Erythroblast (primary cell): Measurements from ENCODE around the gene CEP76.

Experiments used
- DNase-seq, 2 experiments: peaks; one replicate each; lab custom pipeline; 2025; lab: John Stamatoyannopoulos, UW
- GATA1 ChIP-seq: IDR thresholded peaks from 2 replicates; pipeline ENCODE4 v1.6.1; 2011; ENCODE audit warnings: low read depth, mild to moderate bottlenecking, control low read depth, low read length, moderate library complexity
- POLR2A ChIP-seq: IDR thresholded peaks from 2 replicates; pipeline ENCODE4 v1.6.1; 2011; ENCODE audit warnings: mild to moderate bottlenecking, low read length

The CEP76 gene

DNA sequence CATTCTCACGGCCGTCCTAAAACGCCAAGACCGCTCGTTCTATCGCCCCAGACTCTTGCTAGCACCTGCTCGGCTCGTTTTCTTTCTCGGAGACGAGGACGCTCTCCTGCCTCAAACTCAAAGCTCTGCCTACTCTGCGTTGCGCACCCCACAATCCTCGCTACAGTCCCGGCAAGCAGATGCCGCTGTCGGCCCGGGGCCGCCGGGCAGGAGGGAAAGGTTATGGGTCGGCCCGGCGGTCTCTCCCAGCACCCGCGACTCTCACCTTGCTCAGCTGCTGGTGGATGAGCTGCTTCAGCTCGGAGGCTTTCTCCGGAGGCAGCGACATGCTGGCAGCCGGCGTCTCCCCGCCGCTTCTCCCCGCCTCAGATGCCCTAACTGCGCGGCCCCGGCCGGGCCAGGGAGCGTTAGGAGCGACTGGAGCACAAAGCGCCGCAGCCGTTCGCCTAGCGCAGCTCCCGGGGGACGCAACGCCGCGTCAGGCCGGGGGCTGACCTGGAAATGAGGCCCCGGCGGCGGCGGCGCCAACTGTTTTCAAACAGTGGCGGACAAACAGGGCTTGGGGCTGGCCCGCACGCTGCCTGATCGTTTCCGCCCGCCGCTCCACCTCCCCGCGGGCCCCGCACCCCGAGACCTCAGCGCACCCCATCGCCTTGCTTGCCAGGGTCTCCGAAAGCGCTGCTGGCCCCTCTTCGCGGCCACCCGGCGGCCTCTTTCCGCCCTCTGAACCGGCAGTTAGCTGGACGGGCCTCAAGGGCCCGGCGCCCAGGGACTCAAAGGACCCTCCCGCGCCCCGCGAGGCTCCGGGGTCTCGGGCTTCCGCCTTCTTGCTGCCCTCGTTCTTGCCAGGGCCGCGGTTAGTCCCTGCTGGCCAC lies at the start of gene CEP76, which contains the start of gene PSMG2:
Gene CEP76 (minus strand): TSS at position 503 of the 875 bp plus-strand sequence. CDS start 175 bp downstream, at position 328.
Gene PSMG2 (plus strand): TSS at position 822 of the 875 bp plus-strand sequence. CDS start 66 bp downstream, outside the sequence.
- peak; percentile 94 to 97 for DNase-seq
- peak; percentile 92 for TF ChIP-seq POLR2A
- no peak for TF ChIP-seq GATA1

GRCh38 chr18:12751891-12752290 lies 49.4 kb upstream of the CEP76 start:
- DNase-seq: no peak
- TF ChIP-seq GATA1: no peak
- no peak for TF ChIP-seq POLR2A

- no peak for DNase-seq
- TF ChIP-seq POLR2A (no peak), GATA1 (no peak)
Observed at GRCh38 chr18:12751503-12751884, 49.0 kb upstream of the CEP76 start.

- no peak for DNase-seq
- TF ChIP-seq POLR2A: no peak
- TF ChIP-seq GATA1: no peak
Observed at GRCh38 chr18:12750715-12751502, 48.4 kb upstream of the CEP76 start.

- DNase-seq: no peak
- TF ChIP-seq POLR2A (no peak), GATA1 (no peak)
Observed at GRCh38 chr18:12750076-12750714, 47.7 kb upstream of the CEP76 start.

GRCh38 chr18:12749121-12749520 lies 46.6 kb upstream of the CEP76 start:
- no peak for DNase-seq
- TF ChIP-seq GATA1 (no peak), POLR2A (no peak)

DNA sequence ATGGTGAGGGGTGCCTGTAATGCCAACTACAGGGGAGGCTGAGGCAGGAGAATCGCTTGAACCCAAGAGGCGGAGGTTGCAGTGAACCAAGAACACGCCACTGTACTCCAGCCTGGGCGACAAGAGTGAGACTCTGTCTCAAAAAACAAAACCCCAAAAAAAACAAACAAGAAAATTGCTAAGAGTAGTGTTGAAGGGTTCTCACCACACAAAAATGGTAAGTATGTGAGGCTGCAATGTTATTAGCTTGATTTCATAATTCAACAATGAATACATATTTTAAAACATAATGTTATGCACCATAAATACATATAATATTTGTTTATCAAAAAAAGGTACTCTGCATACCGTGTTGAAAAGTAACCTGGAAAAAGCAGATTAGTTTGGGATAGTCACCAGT lies 46.1 kb upstream of the CEP76 start:
- DNase-seq: no peak
- TF ChIP-seq GATA1: no peak
- TF ChIP-seq POLR2A: no peak

DNA sequence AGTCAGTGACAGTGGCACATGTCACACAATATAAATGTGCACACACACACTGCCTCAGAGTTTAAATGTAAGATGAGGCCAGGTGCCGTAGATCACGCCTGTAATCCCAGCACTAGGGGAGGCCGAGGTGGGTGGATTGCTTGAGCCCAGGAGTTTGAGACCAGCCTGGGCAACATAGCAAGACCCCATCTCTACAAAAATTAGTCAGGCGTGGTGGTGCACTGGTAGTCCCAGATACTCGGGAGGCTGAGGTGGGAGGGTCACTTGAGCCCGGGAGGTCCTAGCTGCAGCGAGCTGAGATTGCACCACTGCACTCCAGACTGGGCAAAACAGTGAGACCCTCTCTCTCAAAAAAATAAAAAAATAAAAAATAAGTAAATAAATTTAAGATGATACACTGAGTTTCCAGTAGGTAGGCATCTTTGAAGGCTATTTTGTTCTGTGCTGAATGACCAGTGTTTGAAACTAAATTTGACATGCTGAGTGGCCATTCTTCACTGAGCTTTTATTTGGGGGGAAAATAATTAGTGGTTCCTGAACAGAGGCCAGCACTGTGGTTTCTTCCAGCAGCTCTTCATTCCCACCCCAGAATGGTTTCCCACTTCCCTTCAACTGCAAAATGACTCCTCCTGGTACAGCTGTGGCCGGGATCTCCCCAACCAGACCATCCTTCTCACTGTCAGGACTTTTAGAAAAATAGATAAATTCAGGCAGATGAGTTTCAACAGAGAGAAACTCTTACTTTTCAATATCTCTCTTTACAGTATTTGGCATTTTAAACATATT lies 45.2 kb upstream of the CEP76 start:
- DNase-seq: no peak
- TF ChIP-seq GATA1 (no peak), POLR2A (no peak)

- no peak for DNase-seq
- TF ChIP-seq POLR2A (no peak), GATA1 (no peak)
Observed at GRCh38 chr18:12745095-12745795, 42.7 kb upstream of the CEP76 start.

DNA sequence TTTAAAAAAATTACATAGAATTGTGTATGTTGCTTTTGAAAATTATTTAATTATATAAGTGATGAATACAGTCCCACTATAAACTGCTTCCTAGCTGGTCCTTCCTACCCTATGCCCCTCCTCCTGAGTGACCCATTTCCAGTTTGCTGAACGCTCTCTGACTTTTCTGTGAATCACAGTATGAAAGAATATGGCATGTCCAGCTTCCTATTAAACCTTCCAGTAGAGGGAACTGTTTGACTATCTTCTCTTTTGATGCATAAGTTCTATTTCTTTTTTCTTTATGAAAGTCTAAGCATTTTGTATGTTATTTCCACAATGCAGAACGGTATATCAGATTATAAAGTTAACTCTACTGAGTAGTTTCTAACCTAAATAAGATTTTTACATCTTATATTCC lies 41.6 kb upstream of the CEP76 start:
- no peak for TF ChIP-seq GATA1
- no peak for TF ChIP-seq POLR2A
- peak; percentile 49 to 60 for DNase-seq

DNA sequence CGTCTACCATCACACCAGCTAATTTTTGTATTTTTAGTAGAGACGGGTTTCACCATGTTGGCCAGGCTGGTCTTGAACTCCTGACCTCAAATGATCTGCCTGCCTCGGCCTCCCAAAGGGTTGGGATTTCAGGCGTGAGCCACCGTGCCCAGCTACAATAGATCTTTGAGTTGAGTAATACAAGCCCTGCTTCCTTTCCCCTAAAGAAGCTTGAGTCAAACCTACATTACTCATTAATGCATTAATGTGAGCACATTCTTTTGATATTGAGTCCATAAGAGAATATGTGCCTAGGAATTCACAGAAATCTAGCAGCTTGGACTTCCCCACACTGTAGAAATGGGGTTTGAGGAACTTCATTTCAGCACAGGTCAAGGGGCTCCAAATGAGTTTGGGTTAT lies 39.9 kb upstream of the CEP76 start:
- no peak for DNase-seq
- TF ChIP-seq POLR2A: no peak
- TF ChIP-seq GATA1: no peak

DNA sequence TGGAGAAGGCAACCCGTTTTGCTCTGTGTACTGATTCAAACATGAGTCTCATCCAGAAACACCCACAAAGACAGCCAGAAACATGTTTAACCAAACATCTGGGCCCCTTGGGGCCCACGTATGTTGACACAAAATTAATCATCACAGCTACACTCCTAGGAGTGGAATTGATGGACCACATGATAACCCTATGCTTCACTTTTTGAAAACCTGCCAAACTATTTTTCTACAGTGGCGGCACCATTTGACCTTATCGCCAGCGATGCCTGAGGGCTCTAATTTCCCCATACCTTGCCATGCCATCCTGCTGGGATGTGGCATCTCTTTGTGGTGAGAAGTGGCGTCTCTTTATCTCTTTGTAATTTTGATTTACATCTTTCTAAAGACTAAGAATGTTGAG lies 38.8 kb upstream of the CEP76 start:
- TF ChIP-seq GATA1 (no peak), POLR2A (no peak)
- peak in 1 of 2 experiments; percentile 38 for DNase-seq
